ENCODE data around the gene C11orf86. TPM values are rescaled to one million over a fixed set of nuclear protein-coding genes. Genes with fewer than 3 reads are reported as not detected.

C11orf86 gene
- total RNA-seq, 2 experiments from 2014 or later, result not detected

DNA sequence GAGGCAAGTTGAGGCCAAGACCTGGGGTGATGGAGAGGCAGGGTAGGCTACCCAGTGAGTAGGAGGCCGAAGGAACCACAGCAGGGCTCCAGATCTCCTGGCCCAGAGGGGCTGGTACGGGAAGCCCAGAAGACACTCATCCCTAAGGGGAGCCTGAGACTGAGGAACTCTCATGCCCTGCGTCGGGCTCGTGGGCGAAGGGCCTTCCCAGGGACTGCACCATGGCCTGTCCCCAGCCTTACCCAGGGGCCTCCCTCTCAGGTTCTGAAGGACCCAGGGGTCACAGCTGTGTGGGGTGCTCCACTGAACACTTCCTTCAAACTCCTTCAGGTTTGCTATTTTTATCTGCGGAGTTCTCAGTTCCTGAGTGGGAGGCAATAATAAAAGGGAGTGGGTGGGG, 32.0 kb downstream of the C11orf86 start:
- CTCF ChIA-PET (ENCODE audit: unreplicated experiment), result interaction anchor here (1.1 kb wide), 1 partner anchor 31 kb away, joined by 3 read pairs; no protein-coding TSS in a partner anchor
- H2AFZ ChIP-seq (ENCODE audit: low read length), result peak overlapping the region; percentile 100
- peaks cover 6% of the 10 kb centered on the region; the same call in 1 of the 2 replicates for H3K9me3 ChIP-seq (ENCODE audit: low read length)
- TF ChIP-seq CTCF (conservative IDR thresholded peaks at IDR 0.05; ENCODE audit: low read length), result no peak
- TF ChIP-seq EZH2phosphoT487 (IDR thresholded peaks at IDR 0.05; ENCODE audit: borderline replicate concordance, low read depth, low read length), result no peak
- no peaks in the 10 kb centered on the region for H3K9me2 ChIP-seq (ENCODE audit: insufficient read depth, low read length)
- no peak overlapping the region for H3K4me3 ChIP-seq (ENCODE audit: low read depth, low read length, poor library complexity, severe bottlenecking)
- H3K4me1 ChIP-seq (ENCODE audit: insufficient read depth, low read length, poor library complexity, severe bottlenecking), result peaks cover 12% of the 10 kb centered on the region
- H3K27ac ChIP-seq (ENCODE audit: low read depth, low read length, poor library complexity, severe bottlenecking), result no peak overlapping the region
- no peak overlapping the region for H3K4me2 ChIP-seq (ENCODE audit: low read length)
- BruUV-seq (replicated peaks), result no TSS peak
- POLR2A ChIA-PET, result no interaction called here
- no peaks in the 10 kb centered on the region for H3K36me3 ChIP-seq (ENCODE audit: insufficient read depth, low read length)
- DNase-seq (ENCODE audit: low spot score), result no peak
- intact Hi-C loops (cut with micrococcal nuclease; ENCODE audit: unreplicated experiment), result no loop called here
- H4K20me1 ChIP-seq (ENCODE audit: insufficient read depth, low read length), result no peaks in the 10 kb centered on the region
- H3K79me2 ChIP-seq (ENCODE audit: insufficient read depth, low read depth, low read length), result no peaks in the 10 kb centered on the region

DNA sequence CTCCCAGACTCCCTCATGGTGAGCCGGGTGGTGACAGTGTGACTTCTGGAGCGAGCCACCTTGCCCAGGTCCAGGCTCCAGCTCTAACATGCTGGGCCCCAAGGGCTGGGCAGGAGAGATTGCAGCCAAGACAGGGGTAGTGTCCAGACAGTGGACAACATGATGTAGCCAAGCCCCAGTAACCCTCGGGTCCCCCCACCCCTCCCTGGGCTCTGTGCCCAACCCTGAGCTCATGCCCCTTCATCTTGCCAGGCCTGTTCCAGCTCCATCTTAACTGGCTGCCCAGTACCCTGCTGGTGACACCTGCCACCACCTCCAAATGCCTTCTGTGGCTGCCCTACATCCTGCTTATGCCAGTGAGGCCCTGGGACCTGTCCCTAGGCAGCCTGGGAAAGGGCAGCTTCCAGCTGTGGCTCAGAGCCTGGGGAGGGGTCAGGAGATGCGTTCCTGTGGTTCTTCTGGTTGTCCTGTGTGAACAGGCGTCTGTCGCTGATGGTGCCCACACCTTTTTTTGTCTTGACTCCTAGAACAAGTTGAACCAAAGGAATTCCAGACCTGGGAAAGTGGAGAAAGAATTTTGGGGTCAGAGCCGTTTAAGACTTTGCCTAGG, 35.3 kb downstream of the C11orf86 start:
- ChIA-PET CTCF (ENCODE audit: unreplicated experiment) (interaction anchor here (0.6 kb wide), 1 partner anchor 40 kb away, joined by 3 read pairs; no protein-coding TSS in a partner anchor), POLR2A (no interaction called here)
- no peak for TF ChIP-seq EZH2phosphoT487 (IDR thresholded peaks at IDR 0.05; ENCODE audit: borderline replicate concordance, low read depth, low read length)
- Histone ChIP-seq H3K9me3 (ENCODE audit: low read length) (peaks cover 6% of the 10 kb centered on the region; the same call in 1 of the 2 replicates), H3K27ac (ENCODE audit: low read depth, low read length, poor library complexity, severe bottlenecking) (no peak overlapping the region), H3K36me3 (ENCODE audit: insufficient read depth, low read length) (no peaks in the 10 kb centered on the region), H2AFZ (ENCODE audit: low read length) (no peak overlapping the region), H3K9me2 (ENCODE audit: insufficient read depth, low read length) (no peaks in the 10 kb centered on the region), H3K79me2 (ENCODE audit: insufficient read depth, low read depth, low read length) (no peaks in the 10 kb centered on the region), H4K20me1 (ENCODE audit: insufficient read depth, low read length) (no peaks in the 10 kb centered on the region), H3K4me3 (ENCODE audit: low read depth, low read length, poor library complexity, severe bottlenecking) (no peak overlapping the region), H3K4me2 (ENCODE audit: low read length) (no peak overlapping the region), H3K4me1 (ENCODE audit: insufficient read depth, low read length, poor library complexity, severe bottlenecking) (peaks cover 12% of the 10 kb centered on the region)
- no TSS peak for BruUV-seq (replicated peaks)
- intact Hi-C loops (cut with micrococcal nuclease; ENCODE audit: unreplicated experiment), result no loop called here
- no peak for DNase-seq (ENCODE audit: low spot score)

DNA sequence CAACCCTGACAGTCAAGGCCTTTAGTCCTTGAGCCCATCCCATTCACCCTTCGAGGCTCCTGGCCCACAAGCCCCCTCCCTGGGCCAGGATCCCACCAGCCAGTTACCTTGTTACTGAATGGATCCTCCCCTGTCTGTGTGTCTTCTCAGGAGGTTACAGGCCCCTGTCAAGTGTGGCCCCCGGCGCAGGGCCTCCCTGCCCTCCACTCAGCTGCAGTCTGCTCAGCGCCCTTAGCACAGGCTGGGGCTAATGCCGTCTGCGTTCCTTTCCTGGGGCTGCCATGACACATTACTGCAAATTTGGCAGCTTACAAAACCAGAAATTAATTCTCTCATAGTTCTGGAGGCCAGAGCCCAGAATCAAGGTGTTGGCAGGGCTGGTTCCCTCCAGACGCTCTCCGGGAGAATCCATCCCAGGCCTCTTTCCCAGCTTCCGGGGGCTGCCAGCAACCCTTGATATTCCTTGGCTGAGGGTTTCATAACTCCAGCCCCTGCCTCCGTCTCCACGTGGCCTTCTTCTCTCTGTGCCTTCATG, 38.5 kb downstream of the C11orf86 start:
- Histone ChIP-seq H3K27ac (ENCODE audit: low read depth, low read length, poor library complexity, severe bottlenecking) (no peak overlapping the region), H3K36me3 (ENCODE audit: insufficient read depth, low read length) (no peaks in the 10 kb centered on the region), H2AFZ (ENCODE audit: low read length) (no peak overlapping the region), H3K9me2 (ENCODE audit: insufficient read depth, low read length) (no peaks in the 10 kb centered on the region), H3K79me2 (ENCODE audit: insufficient read depth, low read depth, low read length) (no peaks in the 10 kb centered on the region), H4K20me1 (ENCODE audit: insufficient read depth, low read length) (no peaks in the 10 kb centered on the region), H3K4me1 (ENCODE audit: insufficient read depth, low read length, poor library complexity, severe bottlenecking) (no peaks in the 10 kb centered on the region), H3K9me3 (ENCODE audit: low read length) (no peaks in the 10 kb centered on the region), H3K4me3 (ENCODE audit: low read depth, low read length, poor library complexity, severe bottlenecking) (no peak overlapping the region), H3K4me2 (ENCODE audit: low read length) (no peak overlapping the region)
- intact Hi-C loops (cut with micrococcal nuclease; ENCODE audit: unreplicated experiment), result no loop called here
- TF ChIP-seq EZH2phosphoT487 (IDR thresholded peaks at IDR 0.05; ENCODE audit: borderline replicate concordance, low read depth, low read length) (no peak), CTCF (conservative IDR thresholded peaks at IDR 0.05; ENCODE audit: low read length) (no peak)
- BruUV-seq (replicated peaks), result no TSS peak
- no peak for DNase-seq (ENCODE audit: low spot score)
- POLR2A ChIA-PET, result interaction anchor here (1.0 kb wide), 1 partner anchor 12 kb away, joined by 3 read pairs; no protein-coding TSS in a partner anchor
- CTCF ChIA-PET (ENCODE audit: unreplicated experiment), result no interaction called here

Measured in OCI-LY7 (cell line).